BJ (cell line): ENCODE results near the gene E2F3. TPM values are rescaled to one million over a fixed set of nuclear protein-coding genes. Genes with fewer than 3 reads are reported as not detected.
"Not testable (repeated sequence)": the region's sequence is repeated elsewhere in the genome, so short reads cannot be mapped to it uniquely, and the experiment has no call there.

Experiments
- CTCF ChIA-PET: fragments of 350-600 bp; formaldehyde crosslinking; extraction: SDS; loops from one replicate; lab custom pipeline; 2021; ENCODE audit warnings: antibody characterized with exemption, inconsistent platforms; lab: Yijun Ruan, JAX
- POLR2A ChIA-PET: fragments of 300-600 bp; sonication (Branson Sonifier 250); formaldehyde crosslinking; extraction: SDS; loops from one replicate; lab custom pipeline; 2021; ENCODE audit warnings: antibody characterized with exemption; lab: Charles Lee
- DNase-seq: peaks from one replicate; pipeline ENCODE4 v3.0.0-alpha.2; 2011; ENCODE audit warnings: low read depth
- H3K27me3 ChIP-seq: 2 replicates; pipeline ENCODE4 v1.6.0; 2011; ENCODE audit warnings: low read length; ENCODE audit not compliant: control insufficient read depth, insufficient read depth
- H3K36me3 ChIP-seq: 2 replicates; pipeline ENCODE4 v1.5.1; 2011; ENCODE audit warnings: low read length; ENCODE audit not compliant: control insufficient read depth, insufficient read depth
- H3K4me3 ChIP-seq: 2 replicates; pipeline ENCODE4 v1.5.1; 2011; ENCODE audit warnings: low read depth, mild to moderate bottlenecking, control low read depth, low read length
- polyA plus RNA-seq: library from polyadenylated mRNA; depleted of rRNA; stranded (reverse); fragments of >200 nt; gene quantifications from 2 replicates; pipeline ENCODE4 v1.2.3, GENCODE V29; 2011
- TF ChIP-seq, protein P1 (sequence below): IDR thresholded peaks from 2 replicates; pipeline ENCODE4 v1.5.1; 2011; ENCODE audit warnings: low read depth, mild to moderate bottlenecking, control low read depth, inconsistent platforms, low read length, moderate library complexity; ENCODE audit not compliant: insufficient read depth

The E2F3 gene
- polyA plus RNA-seq, 1 experiment, result 7.0 TPM

GRCh38 chr6:20461576-20461975 is 59.9 kb downstream of the E2F3 start:
- no peak overlapping the region for H3K4me3 ChIP-seq
- no peaks in the 10 kb centered on the region for H3K36me3 ChIP-seq
- ChIA-PET POLR2A (no interaction called here), CTCF (no interaction called here)
- TF ChIP-seq, protein P1, sequence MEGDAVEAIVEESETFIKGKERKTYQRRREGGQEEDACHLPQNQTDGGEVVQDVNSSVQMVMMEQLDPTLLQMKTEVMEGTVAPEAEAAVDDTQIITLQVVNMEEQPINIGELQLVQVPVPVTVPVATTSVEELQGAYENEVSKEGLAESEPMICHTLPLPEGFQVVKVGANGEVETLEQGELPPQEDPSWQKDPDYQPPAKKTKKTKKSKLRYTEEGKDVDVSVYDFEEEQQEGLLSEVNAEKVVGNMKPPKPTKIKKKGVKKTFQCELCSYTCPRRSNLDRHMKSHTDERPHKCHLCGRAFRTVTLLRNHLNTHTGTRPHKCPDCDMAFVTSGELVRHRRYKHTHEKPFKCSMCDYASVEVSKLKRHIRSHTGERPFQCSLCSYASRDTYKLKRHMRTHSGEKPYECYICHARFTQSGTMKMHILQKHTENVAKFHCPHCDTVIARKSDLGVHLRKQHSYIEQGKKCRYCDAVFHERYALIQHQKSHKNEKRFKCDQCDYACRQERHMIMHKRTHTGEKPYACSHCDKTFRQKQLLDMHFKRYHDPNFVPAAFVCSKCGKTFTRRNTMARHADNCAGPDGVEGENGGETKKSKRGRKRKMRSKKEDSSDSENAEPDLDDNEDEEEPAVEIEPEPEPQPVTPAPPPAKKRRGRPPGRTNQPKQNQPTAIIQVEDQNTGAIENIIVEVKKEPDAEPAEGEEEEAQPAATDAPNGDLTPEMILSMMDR, result no peak
- DNase-seq, result no peak
- no peaks in the 10 kb centered on the region for H3K27me3 ChIP-seq

GRCh38 chr6:20463396-20463795 is 61.7 kb downstream of the E2F3 start:
- Histone ChIP-seq H3K36me3 (no peaks in the 10 kb centered on the region), H3K27me3 (no peaks in the 10 kb centered on the region), H3K4me3 (no peak overlapping the region)
- POLR2A ChIA-PET, result no interaction called here
- DNase-seq, result no peak
- TF ChIP-seq, protein P1, result no peak
- CTCF ChIA-PET, result no interaction called here

GRCh38 chr6:20464041-20464440 is 62.4 kb downstream of the E2F3 start:
- ChIA-PET POLR2A (no interaction called here), CTCF (interaction anchor here (0.6 kb wide), 1 partner anchor 289 kb away, joined by 3 read pairs; no protein-coding TSS in a partner anchor)
- H3K4me3 ChIP-seq, result no peak overlapping the region
- TF ChIP-seq, protein P1, result no peak
- no peaks in the 10 kb centered on the region for H3K27me3 ChIP-seq
- DNase-seq, result no peak
- no peaks in the 10 kb centered on the region for H3K36me3 ChIP-seq

DNA sequence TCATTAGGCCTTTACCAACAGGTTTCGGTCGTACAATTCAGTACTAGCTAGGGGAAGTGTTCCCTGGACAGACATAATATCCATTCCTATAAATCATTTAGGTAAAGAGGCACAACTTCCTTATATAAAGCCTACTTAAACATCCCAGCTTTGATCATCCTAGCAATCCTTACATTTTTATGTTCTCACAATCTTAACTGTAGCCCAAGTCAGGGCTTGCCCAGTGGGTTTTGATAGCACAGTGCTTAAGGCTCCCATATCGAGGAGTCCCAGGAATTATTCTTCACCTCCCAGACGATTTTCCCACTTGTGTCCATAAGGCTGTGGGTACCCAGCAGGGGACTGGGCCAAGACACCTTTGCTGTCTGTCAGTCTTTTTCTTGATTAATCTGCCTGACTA is 63.2 kb downstream of the E2F3 start:
- TF ChIP-seq, protein P1, result no peak
- Histone ChIP-seq H3K27me3 (no peaks in the 10 kb centered on the region), H3K36me3 (no peaks in the 10 kb centered on the region), H3K4me3 (no peak overlapping the region)
- CTCF ChIA-PET, result no interaction called here
- POLR2A ChIA-PET, result no interaction called here
- no peak for DNase-seq

DNA sequence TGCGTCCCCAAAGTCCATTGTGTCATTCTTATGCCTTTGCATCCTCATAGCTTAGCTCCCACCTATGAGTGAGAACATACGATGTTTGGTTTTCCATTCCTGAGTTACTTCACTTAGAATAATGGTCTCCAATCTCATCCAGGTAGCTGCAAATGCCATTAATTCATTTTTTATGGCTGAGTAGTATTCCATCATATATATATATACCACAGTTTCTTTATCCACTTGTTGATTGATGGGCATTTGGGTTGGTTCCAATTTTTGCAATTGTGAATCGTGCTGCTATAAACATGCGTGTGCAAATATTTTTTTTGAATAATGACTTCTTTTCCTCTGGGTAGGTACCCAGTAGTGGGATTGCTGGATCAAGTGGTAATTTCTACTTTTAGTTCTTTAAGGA is 63.9 kb downstream of the E2F3 start:
- DNase-seq, H3K4me3 ChIP-seq, H3K27me3 ChIP-seq, POLR2A ChIA-PET, H3K36me3 ChIP-seq, CTCF ChIA-PET: not testable (repeated sequence)

DNA sequence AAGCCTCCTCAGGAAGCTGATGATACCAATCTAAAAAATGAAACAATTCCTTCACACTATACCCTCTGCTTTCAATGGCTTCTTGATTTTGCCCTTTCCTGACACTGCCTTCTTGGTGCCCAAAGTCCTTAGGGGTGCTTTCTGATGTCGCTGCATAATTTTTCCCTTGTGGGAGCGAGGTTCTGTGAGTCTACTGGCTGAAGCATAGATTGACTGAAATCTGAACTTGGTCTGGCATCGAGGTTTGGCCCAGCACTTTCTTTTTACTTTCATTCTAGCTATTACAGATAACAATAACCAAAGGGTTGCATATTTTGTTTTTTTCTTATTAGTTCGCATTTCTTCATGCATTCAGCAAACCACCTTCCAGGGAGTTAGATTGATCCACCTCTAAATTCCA is 65.8 kb downstream of the E2F3 start:
- ChIA-PET POLR2A (no interaction called here), CTCF (no interaction called here)
- Histone ChIP-seq H3K27me3 (no peaks in the 10 kb centered on the region), H3K36me3 (no peaks in the 10 kb centered on the region), H3K4me3 (no peak overlapping the region)
- TF ChIP-seq, protein P1, result no peak
- DNase-seq, result no peak
